ENCODE results near the gene GSN.

GSN gene

GRCh38 chr9:121267689-121268597 is at the start of gene GSN:
TSS of gene GSN (plus strand) at chr9:121268162. CDS start at chr9:121301972, 33,810 bp downstream.
- H3K27ac ChIP-seq = peak within 1 kb of the TSS; percentile 60; the same call in 1 of the 2 replicates
- 0 out of 2 replicates have a peak, but pooled peaks have one; percentile 18 for TF ChIP-seq CTCF (conservative IDR thresholded peaks at IDR 0.05)

GRCh38 chr9:121218357-121219027 is 49.5 kb upstream of the GSN start:
- no peak overlapping the region for H3K27ac ChIP-seq
- no peak for TF ChIP-seq CTCF (conservative IDR thresholded peaks at IDR 0.05)

GRCh38 chr9:121219530-121219929 is 48.4 kb upstream of the GSN start:
- H3K27ac ChIP-seq = no peak overlapping the region
- no peak for TF ChIP-seq CTCF (conservative IDR thresholded peaks at IDR 0.05)

GRCh38 chr9:121220996-121221663 is 46.8 kb upstream of the GSN start:
- TF ChIP-seq CTCF (conservative IDR thresholded peaks at IDR 0.05) = no peak
- no peak overlapping the region for H3K27ac ChIP-seq

GRCh38 chr9:121221664-121222055 is 46.3 kb upstream of the GSN start:
- H3K27ac ChIP-seq = no peak overlapping the region
- TF ChIP-seq CTCF (conservative IDR thresholded peaks at IDR 0.05) = no peak

GRCh38 chr9:121222524-121223171 is 45.3 kb upstream of the GSN start:
- H3K27ac ChIP-seq = no peak overlapping the region
- TF ChIP-seq CTCF (conservative IDR thresholded peaks at IDR 0.05) = peak; percentile 69

All from VCaP (cell line).